Measurements from ENCODE around the gene USP37.

Gene USP37

GRCh38 chr2:218400930-218401881 lies 166.9 kb downstream of the USP37 start:
- DNase-seq: no peak
